Smooth muscle cell (in vitro differentiated cells): ENCODE data around the gene MTTP. TPM values are rescaled to one million over a fixed set of nuclear protein-coding genes. Genes with fewer than 3 reads are reported as not detected.

Source experiments
- DNase-seq: peaks from one replicate; lab custom pipeline; 2025; ENCODE audit not compliant: unreplicated experiment; lab: John Stamatoyannopoulos, UW
- H2AFZ ChIP-seq: fragments of 200-600 bp; sonication (generic); 2 replicates; pipeline ENCODE4 v1.6.0; 2016; ENCODE audit warnings: antibody characterized with exemption, low read depth, mild to moderate bottlenecking
- H3F3A ChIP-seq: fragments of 200-600 bp; sonication (generic); 2 replicates; pipeline ENCODE4 v1.6.0; 2017; ENCODE audit warnings: antibody characterized with exemption, low read depth
- H3K27ac ChIP-seq: fragments of 200-600 bp; sonication (generic); 2 replicates; pipeline ENCODE4 v1.5.1; 2016; ENCODE audit warnings: low read depth, mild to moderate bottlenecking
- H3K27me3 ChIP-seq: fragments of 200-600 bp; sonication (generic); 2 replicates; pipeline ENCODE4 v1.6.1; 2016; ENCODE audit warnings: low read depth, mild to moderate bottlenecking
- H3K36me3 ChIP-seq: fragments of 200-600 bp; sonication (generic); 2 replicates; pipeline ENCODE4 v1.5.1; 2016; ENCODE audit warnings: low read depth
- H3K4me1 ChIP-seq: fragments of 200-600 bp; sonication (generic); 2 replicates; pipeline ENCODE4 v1.5.1; 2016; ENCODE audit warnings: low read depth
- H3K4me2 ChIP-seq: fragments of 200-600 bp; sonication (generic); 2 replicates; pipeline ENCODE4 v1.6.0; 2016; ENCODE audit warnings: mild to moderate bottlenecking
- H3K4me3 ChIP-seq: fragments of 200-600 bp; sonication (generic); 2 replicates; pipeline ENCODE4 v1.5.1; 2016; ENCODE audit warnings: mild to moderate bottlenecking
- H3K79me2 ChIP-seq: fragments of 200-600 bp; sonication (generic); 2 replicates; pipeline ENCODE4 v1.6.0; 2016; ENCODE audit warnings: low read depth, mild to moderate bottlenecking
- H3K9ac ChIP-seq: fragments of 200-600 bp; sonication (generic); 2 replicates; pipeline ENCODE4 v1.6.0; 2016; ENCODE audit warnings: low read depth
- H3K9me3 ChIP-seq: fragments of 200-600 bp; sonication (generic); replicated peaks from 2 replicates; pipeline ENCODE4 v1.5.1; 2016; ENCODE audit warnings: low read depth
- H4K20me1 ChIP-seq: fragments of 200-600 bp; sonication (generic); 2 replicates; pipeline ENCODE4 v1.6.0; 2016; ENCODE audit warnings: low read depth
- WGBS: methylation state at CpG from one replicate; pipeline ENCODE4 v1.1.7; 2016; ENCODE audit warnings: low lambda C conversion rate; 5-methylcytosine and 5-hydroxymethylcytosine counted together
- polyA plus RNA-seq: library from polyadenylated mRNA; unstranded; fragments of >200 nt; fragmentation: Nextera tagmentation; extraction: Ambion mirVana; gene quantifications from 2 replicates; pipeline ENCODE4 v1.2.1, GENCODE V29; 2016
- total RNA-seq: library from RNA; depleted of rRNA; stranded (reverse); fragments of >200 nt; gene quantifications from 2 replicates; pipeline ENCODE4 v1.2.3, GENCODE V29; 2014
- TF ChIP-seq, protein P1 (sequence below): fragments of 200-600 bp; sonication (generic); IDR thresholded peaks from 2 replicates; pipeline ENCODE4 v1.5.1; 2017; ENCODE audit warnings: borderline replicate concordance, mild to moderate bottlenecking, antibody characterized with exemption; ENCODE audit not compliant: insufficient read depth, poor library complexity, severe bottlenecking

Gene MTTP
- total and polyA plus RNA-seq, 2 experiments from 2014 or later, result 0.31 TPM; not detected in 1

GRCh38 chr4:99536271-99536670, 38.4 kb upstream of the MTTP start:
- H3K9ac ChIP-seq, result no peak overlapping the region
- no peak overlapping the region for H2AFZ ChIP-seq
- 69% methylated on average over 2 of the region's 2 CpGs for WGBS

DNA sequence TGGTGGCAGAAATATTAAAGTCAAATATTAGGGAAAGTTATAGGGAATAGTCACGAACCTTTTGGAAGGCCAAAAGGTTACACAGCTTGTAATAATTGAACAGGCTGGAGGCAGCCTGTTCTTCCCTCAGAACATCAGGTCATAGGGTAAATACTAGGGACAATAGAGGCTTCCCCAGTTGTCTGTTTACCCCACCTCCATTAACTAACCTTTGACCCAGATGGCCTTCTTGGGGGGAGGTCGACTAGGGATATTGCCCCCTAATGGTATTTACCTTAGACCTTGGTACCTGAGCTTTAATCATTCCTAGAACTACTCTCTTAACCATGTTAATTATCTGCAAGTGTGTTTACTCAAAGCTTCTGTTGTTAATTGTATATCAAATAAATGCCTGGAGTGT, 37.8 kb upstream of the MTTP start:
- Histone ChIP-seq H3K27me3 (peaks cover 3% of the 10 kb centered on the region), H3K4me2 (no peak overlapping the region), H3K9ac (no peak overlapping the region), H3F3A (no peaks in the 10 kb centered on the region), H3K4me1 (no peaks in the 10 kb centered on the region), H3K4me3 (no peak overlapping the region), H4K20me1 (no peaks in the 10 kb centered on the region), H3K36me3 (no peaks in the 10 kb centered on the region), H3K9me3 (no peaks in the 10 kb centered on the region), H3K27ac (no peak overlapping the region), H2AFZ (no peak overlapping the region), H3K79me2 (no peaks in the 10 kb centered on the region)
- DNase-seq, result no peak
- TF ChIP-seq, protein P1, sequence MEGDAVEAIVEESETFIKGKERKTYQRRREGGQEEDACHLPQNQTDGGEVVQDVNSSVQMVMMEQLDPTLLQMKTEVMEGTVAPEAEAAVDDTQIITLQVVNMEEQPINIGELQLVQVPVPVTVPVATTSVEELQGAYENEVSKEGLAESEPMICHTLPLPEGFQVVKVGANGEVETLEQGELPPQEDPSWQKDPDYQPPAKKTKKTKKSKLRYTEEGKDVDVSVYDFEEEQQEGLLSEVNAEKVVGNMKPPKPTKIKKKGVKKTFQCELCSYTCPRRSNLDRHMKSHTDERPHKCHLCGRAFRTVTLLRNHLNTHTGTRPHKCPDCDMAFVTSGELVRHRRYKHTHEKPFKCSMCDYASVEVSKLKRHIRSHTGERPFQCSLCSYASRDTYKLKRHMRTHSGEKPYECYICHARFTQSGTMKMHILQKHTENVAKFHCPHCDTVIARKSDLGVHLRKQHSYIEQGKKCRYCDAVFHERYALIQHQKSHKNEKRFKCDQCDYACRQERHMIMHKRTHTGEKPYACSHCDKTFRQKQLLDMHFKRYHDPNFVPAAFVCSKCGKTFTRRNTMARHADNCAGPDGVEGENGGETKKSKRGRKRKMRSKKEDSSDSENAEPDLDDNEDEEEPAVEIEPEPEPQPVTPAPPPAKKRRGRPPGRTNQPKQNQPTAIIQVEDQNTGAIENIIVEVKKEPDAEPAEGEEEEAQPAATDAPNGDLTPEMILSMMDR, result no peak
- 92% methylated on average over 2 of the region's 2 CpGs for WGBS

More at GRCh38 chr4:99536271-99536670, 38.4 kb upstream of the MTTP start:
- Histone ChIP-seq H3K36me3 (no peaks in the 10 kb centered on the region), H3K4me1 (no peaks in the 10 kb centered on the region), H4K20me1 (no peaks in the 10 kb centered on the region), H3K27ac (no peak overlapping the region), H3K79me2 (no peaks in the 10 kb centered on the region), H3K9me3 (no peaks in the 10 kb centered on the region), H3K4me3 (no peak overlapping the region), H3K27me3 (peaks cover 3% of the 10 kb centered on the region), H3F3A (no peaks in the 10 kb centered on the region), H3K4me2 (no peak overlapping the region)
- DNase-seq, result no peak
- TF ChIP-seq, protein P1, result no peak

GRCh38 chr4:99537674-99538073, 37.0 kb upstream of the MTTP start:
- no peak for DNase-seq
- H3K4me2 ChIP-seq, result no peak overlapping the region
- no peaks in the 10 kb centered on the region for H4K20me1 ChIP-seq
- no peaks in the 10 kb centered on the region for H3K4me1 ChIP-seq
- 93% methylated on average over 4 of the region's 4 CpGs for WGBS
- H3K79me2 ChIP-seq, result no peaks in the 10 kb centered on the region
- H3K9me3 ChIP-seq, result no peaks in the 10 kb centered on the region
- no peak overlapping the region for H3K4me3 ChIP-seq
- no peaks in the 10 kb centered on the region for H3K27me3 ChIP-seq
- no peaks in the 10 kb centered on the region for H3F3A ChIP-seq
- H3K36me3 ChIP-seq, result no peaks in the 10 kb centered on the region
- TF ChIP-seq, protein P1, result no peak
- no peak overlapping the region for H3K9ac ChIP-seq
- no peak overlapping the region for H2AFZ ChIP-seq
- no peak overlapping the region for H3K27ac ChIP-seq

- H3K27ac ChIP-seq, result no peak overlapping the region
- H4K20me1 ChIP-seq, result no peaks in the 10 kb centered on the region
- H3F3A ChIP-seq, result no peaks in the 10 kb centered on the region
- H3K4me2 ChIP-seq, result no peak overlapping the region
- H3K27me3 ChIP-seq, result no peaks in the 10 kb centered on the region
- no peaks in the 10 kb centered on the region for H3K79me2 ChIP-seq
- TF ChIP-seq, protein P1, result no peak
- no peaks in the 10 kb centered on the region for H3K4me1 ChIP-seq
- no peak for DNase-seq
- no peak overlapping the region for H3K4me3 ChIP-seq
- H2AFZ ChIP-seq, result no peak overlapping the region
- no peaks in the 10 kb centered on the region for H3K9me3 ChIP-seq
- no peak overlapping the region for H3K9ac ChIP-seq
- H3K36me3 ChIP-seq, result no peaks in the 10 kb centered on the region
These were observed 34.2 kb upstream of the MTTP start for GRCh38 chr4:99540277-99540939.
